ENCODE results near the gene SERPINE2.

The SERPINE2 gene

DNA sequence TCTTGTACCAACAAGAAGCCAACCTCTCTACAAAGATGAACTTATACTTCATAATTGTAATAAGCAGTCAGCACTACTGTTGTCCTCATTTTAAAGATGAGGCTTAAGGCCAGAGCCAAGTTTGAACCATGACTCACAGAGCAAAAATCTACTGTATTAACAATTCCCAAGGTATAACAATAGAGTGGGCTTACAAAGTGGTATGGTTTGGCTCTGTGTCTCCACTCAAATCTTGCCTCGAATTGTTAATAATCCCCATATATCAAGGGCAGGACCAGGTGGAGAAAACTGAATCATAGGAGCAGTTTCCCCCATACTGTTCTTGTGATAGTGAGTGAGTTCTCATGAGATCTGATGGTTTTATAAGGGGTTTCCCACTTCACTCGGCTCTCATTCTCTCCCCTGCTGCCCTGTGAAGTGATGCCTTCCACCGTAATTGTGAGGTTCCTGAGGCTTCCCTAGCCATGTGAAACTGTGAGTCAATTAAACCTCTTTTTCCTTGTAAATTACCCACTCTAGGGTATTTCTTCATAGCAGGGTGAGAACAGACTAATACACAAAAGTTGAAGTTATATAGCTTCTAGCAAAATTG is 62.4 kb downstream of the SERPINE2 start:
- no peak for DNase-seq (ENCODE audit: low read depth, low spot score)

GRCh38 chr2:223973606-223974005 is 65.5 kb downstream of the SERPINE2 start:
- DNase-seq (ENCODE audit: low read depth, low spot score) = no peak

DNA sequence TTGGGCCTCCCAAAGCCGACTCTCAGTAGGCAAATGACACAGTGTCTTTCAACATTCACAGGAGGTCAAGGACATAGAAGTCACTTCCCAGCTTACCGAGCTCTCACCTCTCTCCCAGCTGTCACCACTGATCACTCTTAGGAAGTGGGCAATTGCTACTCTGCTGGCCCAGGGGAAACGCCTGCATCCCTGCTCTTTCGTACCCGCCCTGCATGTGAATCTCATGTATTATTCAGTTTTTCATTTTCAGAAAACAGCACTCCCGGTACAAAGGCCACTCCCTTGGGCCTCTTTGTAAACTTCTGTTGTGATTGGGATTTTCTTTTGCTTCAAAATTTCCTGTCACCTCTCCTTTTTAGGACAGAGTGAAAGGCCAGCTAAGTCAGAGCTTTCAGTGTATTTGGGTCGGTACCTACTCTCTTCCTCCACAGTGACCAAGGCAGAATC is 66.4 kb downstream of the SERPINE2 start:
- DNase-seq (ENCODE audit: low read depth, low spot score) = no peak

DNA sequence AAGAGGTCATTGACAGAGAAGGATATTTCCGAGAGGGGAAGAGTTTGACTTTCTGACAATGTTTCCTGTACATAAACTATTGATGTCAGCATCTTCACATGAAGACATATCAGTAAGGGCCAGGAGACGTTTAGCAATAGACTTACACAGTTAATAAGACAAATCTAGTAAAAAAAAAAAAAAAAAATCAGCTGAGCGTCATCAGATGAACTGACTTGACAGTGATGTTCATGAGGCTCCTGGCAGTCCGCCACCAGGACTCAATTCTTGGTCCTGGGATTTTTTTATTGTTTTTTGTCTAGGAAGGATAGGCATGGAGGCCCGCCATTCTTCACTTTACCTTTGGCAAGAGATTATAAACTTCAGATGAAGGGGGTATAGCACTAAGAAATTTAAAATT is 67.4 kb downstream of the SERPINE2 start:
- DNase-seq (ENCODE audit: low read depth, low spot score) = no peak

GRCh38 chr2:223970343-223971128 is 68.5 kb downstream of the SERPINE2 start:
- DNase-seq (ENCODE audit: low read depth, low spot score) = no peak

- DNase-seq (ENCODE audit: low read depth, low spot score) = no peak
Measured at GRCh38 chr2:223969856-223970255, 69.2 kb downstream of the SERPINE2 start.

DNA sequence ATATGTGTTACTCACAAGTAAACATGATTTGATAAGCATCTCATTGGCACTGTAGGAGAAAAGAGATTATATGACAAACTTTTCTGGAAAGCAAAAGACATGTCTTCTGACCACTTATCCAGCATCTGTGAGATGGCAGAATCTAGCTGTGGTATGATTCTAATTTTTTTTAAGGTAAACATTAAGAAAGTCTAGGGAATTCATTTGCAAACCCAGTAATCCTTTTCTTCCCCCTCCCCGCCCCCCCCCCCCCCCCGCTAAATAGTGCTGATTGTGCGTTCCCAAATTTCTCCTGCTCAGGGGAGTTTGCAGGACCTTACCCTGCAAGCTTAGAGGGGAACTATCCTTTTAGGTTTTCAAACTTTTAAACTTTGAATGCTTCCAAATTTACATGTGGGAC is 69.8 kb downstream of the SERPINE2 start:
- no peak for DNase-seq (ENCODE audit: low read depth, low spot score)

DNA sequence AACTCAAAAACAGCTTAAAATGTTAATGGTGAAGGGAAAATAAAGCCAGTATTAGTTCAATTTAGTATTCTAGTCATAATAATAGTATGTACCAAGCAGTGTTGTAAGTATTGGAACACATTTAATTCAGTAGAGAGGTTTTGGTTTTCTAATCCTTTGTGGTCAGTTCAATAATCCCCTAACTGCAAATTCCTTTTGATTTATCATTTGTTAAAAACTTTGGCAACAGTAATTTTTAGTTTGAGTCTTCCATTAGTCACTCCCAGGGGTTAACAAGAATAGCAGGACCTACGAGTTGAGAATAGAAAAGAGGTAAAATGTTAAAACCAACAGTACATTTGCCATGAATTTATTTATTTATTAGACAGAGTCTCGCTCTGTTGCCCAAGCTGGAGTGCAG is 71.1 kb downstream of the SERPINE2 start:
- DNase-seq (ENCODE audit: low read depth, low spot score) = no peak

GRCh38 chr2:223959688-223960087 is 79.4 kb downstream of the SERPINE2 start:
- no peak for DNase-seq (ENCODE audit: low read depth, low spot score)

DNA sequence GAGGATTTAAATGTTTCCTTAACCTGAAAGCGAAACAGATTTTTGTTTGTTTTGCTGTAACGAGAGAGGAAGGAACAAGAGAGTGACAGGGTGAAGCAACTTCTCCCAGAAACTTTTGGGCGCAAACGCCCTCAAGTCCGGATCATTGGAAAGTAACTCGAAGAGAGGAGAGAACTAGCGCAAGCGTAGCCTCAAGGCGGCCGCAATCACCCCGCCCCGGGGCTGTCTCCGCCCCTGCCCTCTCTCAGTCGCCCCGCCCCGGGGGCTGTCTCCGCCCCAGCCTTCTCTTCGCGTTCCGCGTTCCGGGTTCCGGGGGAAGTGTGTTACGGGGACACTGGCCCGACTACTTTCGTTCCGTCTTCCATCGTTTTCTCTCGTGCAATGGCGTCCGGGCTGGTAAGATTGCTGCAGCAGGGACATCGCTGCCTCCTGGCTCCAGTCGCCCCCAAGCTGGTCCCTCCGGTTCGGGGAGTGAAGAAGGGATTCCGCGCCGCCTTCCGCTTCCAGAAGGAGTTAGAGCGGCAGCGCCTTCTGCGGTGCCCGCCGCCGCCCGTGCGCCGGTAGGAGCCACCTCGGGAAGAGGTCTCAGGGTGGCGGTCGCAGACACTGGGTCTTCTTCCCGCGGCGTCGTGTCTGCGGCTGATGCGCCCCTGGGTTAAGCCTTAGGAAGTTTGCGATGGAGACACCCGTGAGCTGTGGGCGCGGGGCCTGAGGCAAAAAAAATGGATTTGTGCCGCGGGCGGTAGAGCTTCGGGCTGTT is 81.8 kb downstream of the SERPINE2 start, which contains the start of gene MRPL44:
Gene MRPL44, plus strand, starts transcription at position 372 of the 760 bp plus-strand sequence. Its CDS starts 10 bp downstream, at position 382.
- DNase-seq (ENCODE audit: low read depth, low spot score) = peak; percentile 69

DNA sequence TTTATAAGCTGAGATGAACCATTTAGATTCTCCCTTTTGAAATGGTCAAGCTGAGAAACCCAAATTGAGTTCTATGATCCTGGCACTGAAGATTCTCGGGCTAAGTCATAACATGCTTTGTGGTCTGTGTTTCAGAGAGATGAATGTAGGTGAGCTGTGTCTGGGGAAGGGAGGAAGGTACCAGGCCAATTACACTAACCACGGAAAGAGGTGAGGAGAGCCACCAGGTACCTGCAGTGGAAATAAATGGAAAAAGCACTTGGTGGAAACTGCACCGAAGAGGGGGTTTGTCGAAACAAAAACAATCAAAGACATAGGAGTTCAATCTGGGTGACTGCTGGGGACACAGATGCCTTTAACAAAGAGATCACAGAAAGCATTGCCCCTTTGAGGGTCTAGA is 82.8 kb downstream of the SERPINE2 start:
- no peak for DNase-seq (ENCODE audit: low read depth, low spot score)

- no peak for DNase-seq (ENCODE audit: low read depth, low spot score)
Measured at GRCh38 chr2:223954401-223954800, 84.7 kb downstream of the SERPINE2 start.

DNA sequence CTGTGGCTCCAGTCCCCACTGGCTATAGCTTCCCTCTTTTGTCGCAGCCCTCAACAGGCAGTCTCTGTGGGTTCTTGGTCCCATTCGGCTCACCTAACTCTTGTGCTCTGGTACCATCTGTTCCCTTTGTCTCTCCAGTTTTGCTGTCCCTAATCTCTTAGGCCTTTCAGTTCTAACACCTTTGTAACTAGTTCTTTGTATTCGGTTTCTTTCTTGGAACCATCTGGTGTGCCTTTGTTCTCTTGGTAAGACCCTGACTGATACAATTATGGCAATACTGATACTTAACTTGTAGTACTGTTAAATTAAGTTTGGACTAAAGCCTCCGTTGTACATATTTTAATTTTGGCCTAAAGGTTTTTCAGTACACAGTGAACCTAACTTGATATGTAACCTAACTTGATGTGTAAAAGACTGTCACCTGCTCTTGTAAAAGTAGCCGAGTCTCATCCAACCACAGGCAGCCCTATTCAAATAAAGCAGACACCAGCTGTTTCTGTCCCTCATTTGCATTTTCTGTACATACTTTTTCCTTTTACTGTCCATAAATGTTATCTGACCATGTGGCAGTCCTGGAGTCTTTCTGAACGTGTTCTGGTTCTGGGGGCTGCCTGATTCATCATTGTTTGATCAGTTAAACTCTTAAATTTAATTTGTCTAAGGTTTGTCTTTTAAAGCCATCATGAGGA is 86.7 kb downstream of the SERPINE2 start:
- no peak for DNase-seq (ENCODE audit: low read depth, low spot score)

- DNase-seq (ENCODE audit: low read depth, low spot score) = no peak
Measured at GRCh38 chr2:223950448-223951347, 88.4 kb downstream of the SERPINE2 start.

DNA sequence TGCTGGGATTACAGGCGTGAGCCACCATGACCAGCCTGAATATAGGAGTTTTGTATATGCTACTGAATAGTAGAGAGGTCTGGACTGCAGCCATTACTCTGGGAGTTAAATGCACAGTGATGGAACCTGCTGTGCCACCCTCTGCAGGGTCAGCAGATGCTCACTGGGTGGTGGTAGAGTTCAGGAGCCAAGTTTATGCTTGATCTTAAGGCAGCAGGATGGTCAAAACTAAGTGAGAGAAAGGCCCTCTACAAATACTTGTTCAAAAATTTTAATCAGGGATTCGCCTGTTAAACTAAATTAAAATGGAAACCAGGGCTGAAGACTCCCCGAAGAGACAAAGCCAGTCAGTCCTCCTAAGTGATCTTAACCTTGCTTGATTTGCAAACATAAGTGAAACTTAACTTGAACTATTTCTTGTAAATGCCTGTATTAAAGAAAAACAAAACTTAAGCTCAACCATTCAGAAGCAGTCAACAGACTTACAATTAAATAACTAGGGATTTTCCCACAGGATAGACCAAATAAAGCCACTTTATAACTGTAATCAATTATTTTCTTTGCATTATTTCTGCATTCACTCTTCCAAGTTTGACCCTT is 89.7 kb downstream of the SERPINE2 start:
- no peak for DNase-seq (ENCODE audit: low read depth, low spot score)

- no peak for DNase-seq (ENCODE audit: low read depth, low spot score)
Measured at GRCh38 chr2:223947711-223948205, 91.3 kb downstream of the SERPINE2 start.

- DNase-seq (ENCODE audit: low read depth, low spot score) = no peak
Measured at GRCh38 chr2:223945755-223946154, 93.3 kb downstream of the SERPINE2 start.

DNA sequence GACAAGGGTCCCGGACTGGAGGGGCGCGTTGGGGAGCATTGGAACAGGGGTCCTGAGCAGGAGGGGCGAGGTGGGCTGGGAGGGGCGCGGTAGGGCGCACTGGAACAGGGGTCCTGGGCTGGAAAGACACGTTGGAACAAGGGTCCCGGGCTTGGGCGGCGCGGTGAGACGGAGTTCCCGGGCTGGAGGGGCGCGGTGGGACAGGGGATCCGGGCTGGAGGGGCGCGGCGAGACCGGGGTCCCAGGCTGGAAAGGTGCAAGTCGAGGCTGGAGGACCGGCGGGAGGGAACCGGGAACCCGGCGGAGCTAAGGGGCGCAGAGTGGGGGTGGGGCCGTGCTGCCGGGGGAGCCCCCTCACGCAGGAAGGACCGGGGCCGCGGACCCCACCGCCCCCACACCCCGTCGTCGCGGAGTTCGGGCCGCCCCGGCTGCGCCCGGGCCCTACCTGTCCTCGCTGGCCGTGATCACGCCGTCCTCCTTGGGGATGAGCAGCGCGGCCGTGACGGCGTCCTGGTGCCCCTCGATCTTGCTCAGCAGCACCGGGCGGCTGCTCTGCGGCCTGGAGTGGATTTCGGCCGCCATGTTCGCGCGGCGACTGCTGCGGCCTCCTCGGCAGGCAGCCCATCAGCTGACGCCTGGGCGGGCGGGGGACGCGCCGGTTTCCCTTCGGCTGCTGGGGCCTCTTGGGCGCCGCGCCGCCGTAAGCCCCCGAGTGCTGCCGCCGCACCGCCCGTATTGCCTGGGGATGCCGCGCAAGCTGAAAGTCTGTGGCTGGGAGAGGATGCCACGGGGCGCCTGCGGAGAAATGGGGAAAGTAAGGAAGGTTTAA is 94.2 kb downstream of the SERPINE2 start, which contains the start of gene WDFY1:
Gene WDFY1, minus strand, starts transcription at position 633 of the 829 bp plus-strand sequence. Its CDS starts 51 bp downstream, at position 582.
- DNase-seq (ENCODE audit: low read depth, low spot score) = no peak

DNA sequence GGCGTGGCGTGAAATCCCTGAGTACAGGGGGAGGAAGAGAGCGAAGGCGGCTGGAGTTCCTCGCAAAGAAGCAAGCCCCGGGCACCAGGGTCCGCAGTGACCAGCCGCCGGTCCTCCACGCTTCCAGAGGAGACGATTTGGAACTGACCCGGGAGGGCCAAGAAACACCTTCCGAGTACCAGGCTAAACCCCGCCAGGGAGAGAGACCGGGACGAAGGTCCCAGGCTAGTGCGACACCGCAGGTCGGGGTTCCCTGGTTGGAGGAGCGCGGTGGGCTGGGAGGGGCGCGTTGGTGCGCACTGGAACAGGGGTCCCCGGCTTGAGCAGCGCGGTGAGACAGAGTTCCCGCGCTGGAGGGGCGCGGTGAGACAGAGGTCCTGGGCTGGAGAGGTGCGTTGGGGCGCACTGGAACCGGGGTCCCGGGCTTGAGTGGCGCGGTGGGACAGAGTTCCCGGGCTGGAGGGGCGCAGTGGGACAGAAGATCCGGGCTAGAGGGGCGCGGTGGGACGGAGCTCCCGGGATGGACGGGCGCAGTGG is 94.9 kb downstream of the SERPINE2 start:
- DNase-seq (ENCODE audit: low read depth, low spot score) = no peak

All from iPS DF 19.7 (cell line).